Astrocyte of the cerebellum (primary cell): ENCODE results near the gene DMD.

Experiments used
- DNase-seq: peaks from one replicate; pipeline ENCODE4 v3.0.0-alpha.2; 2011; ENCODE audit warnings: low read depth
- H3K4me3 ChIP-seq: 2 replicates; pipeline ENCODE4 v1.5.1; 2011; ENCODE audit warnings: mild to moderate bottlenecking, low read depth, low read length, moderate library complexity
- in situ Hi-C: cut with HindIII; loops from 2 replicates; pipeline ENCODE4 v1.10.0; 2017; ENCODE audit warnings: low sequenced_read_pairs
- TF ChIP-seq, protein P1 (sequence below): IDR thresholded peaks from 2 replicates; pipeline ENCODE4 v1.5.1; 2012; ENCODE audit warnings: low read length, low read depth, moderate library complexity, mild to moderate bottlenecking; ENCODE audit errors: missing control alignments

The DMD gene

DNA sequence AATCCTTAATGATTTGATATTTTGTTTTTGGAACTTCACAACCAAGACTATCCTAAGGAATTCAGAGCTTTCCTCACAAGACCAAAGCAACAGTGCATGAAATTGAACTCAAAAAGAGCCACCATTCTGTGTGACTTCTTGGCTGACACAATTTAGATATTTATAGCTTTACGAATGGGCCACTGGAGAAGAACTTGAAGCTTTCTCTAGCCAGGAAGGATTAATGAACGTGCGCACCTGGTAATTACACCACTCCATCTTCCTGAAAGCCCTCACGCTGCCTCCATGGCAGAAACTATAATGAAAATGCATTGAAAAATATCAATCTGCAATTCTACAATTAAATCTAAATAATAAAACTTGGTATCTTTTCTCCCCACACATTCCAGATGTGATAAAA is 1057.8 kb downstream of the DMD start:
- no peak for DNase-seq
- in situ Hi-C loops = no loop called here

DNA sequence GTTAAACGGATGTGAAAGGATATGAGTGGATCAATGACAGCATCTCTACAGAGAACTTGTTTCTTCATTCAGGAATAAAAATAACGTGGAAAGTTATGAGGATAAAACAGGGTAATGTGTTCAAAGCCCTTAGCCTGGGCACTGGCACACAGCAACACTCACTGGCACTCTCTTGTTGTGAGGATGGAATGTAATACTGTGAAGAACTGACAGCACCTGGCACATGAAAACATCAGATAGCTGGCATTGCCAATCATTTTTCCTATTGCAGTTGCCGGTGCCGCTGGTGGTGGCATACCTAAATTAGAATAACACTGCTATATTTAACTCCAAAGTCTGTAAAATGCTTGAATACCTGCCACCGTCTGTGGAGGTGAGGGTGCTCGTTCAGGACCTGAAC is 1061.2 kb downstream of the DMD start:
- no peak overlapping the region for H3K4me3 ChIP-seq
- TF ChIP-seq, protein P1, sequence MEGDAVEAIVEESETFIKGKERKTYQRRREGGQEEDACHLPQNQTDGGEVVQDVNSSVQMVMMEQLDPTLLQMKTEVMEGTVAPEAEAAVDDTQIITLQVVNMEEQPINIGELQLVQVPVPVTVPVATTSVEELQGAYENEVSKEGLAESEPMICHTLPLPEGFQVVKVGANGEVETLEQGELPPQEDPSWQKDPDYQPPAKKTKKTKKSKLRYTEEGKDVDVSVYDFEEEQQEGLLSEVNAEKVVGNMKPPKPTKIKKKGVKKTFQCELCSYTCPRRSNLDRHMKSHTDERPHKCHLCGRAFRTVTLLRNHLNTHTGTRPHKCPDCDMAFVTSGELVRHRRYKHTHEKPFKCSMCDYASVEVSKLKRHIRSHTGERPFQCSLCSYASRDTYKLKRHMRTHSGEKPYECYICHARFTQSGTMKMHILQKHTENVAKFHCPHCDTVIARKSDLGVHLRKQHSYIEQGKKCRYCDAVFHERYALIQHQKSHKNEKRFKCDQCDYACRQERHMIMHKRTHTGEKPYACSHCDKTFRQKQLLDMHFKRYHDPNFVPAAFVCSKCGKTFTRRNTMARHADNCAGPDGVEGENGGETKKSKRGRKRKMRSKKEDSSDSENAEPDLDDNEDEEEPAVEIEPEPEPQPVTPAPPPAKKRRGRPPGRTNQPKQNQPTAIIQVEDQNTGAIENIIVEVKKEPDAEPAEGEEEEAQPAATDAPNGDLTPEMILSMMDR = no peak
- DNase-seq = no peak
- in situ Hi-C loops = no loop called here

More for the DNA sequence above, 1057.8 kb downstream of the DMD start:
- TF ChIP-seq, protein P1 = no peak
- H3K4me3 ChIP-seq = no peak overlapping the region

DNA sequence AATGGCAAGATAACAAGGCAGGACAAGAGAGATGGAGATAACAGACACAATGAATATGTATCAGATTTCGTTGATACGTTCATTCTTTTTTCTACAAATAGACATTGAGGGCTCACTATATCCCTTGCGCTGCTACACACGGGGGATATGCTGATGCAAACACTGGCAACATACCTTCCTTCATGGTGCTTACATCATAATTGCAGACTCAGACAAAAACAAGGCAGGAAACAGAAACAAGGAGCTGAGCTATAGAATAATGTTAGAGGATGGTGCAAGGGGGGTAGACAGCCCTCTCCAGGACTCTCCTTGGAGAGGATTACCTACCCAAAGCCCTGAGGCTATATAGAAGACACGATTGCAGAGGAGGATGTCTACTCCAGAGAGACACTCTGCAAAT is 1069.5 kb downstream of the DMD start:
- in situ Hi-C loops = no loop called here
- H3K4me3 ChIP-seq = no peak overlapping the region
- TF ChIP-seq, protein P1 = no peak
- DNase-seq = no peak

- no peak for DNase-seq
- H3K4me3 ChIP-seq = no peak overlapping the region
- in situ Hi-C loops = no loop called here
- TF ChIP-seq, protein P1 = no peak
Observed at GRCh38 chrX:32139476-32139875, 1071.9 kb downstream of the DMD start.

DNA sequence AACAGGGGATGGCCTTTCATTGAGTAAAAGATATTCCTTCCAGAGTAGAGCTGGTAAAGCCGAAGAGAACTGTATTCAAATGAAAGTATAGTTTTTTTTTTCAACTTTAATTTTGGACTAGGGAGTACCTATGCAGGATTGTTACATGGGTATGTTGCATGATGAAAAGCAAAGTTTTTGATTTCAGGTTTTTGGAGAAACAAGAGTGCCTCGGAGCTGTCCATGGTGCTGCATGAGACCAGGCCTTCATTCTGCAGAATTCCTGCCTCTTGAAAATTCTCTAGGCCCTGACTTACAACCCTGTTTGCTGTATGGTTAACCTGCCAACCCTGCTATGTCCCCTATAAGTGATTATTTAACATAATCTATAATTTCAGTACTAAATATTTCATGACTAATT is 1073.8 kb downstream of the DMD start:
- DNase-seq = no peak
- in situ Hi-C loops = no loop called here
- TF ChIP-seq, protein P1 = no peak
- H3K4me3 ChIP-seq = no peak overlapping the region

DNA sequence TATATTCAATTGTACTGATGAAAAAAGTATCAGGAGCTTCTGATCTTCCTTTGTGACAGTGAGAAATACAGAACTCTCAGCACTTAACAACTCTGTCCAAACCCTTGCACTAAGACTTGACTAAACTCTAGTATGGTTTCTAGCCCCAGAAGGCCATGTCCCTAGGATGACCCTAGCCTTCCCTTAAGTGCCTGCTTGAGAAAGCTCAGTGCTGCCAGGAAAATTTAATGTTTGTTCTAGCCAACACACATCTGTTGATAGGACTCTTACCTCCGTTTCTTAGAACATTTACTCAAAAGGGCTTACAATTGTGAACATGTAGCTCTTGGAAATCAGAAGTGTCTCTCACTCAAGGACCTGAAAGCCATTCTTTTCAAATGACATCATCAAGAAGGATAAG is 1084.4 kb downstream of the DMD start:
- H3K4me3 ChIP-seq = no peak overlapping the region
- TF ChIP-seq, protein P1 = no peak
- DNase-seq = no peak
- in situ Hi-C loops = no loop called here

DNA sequence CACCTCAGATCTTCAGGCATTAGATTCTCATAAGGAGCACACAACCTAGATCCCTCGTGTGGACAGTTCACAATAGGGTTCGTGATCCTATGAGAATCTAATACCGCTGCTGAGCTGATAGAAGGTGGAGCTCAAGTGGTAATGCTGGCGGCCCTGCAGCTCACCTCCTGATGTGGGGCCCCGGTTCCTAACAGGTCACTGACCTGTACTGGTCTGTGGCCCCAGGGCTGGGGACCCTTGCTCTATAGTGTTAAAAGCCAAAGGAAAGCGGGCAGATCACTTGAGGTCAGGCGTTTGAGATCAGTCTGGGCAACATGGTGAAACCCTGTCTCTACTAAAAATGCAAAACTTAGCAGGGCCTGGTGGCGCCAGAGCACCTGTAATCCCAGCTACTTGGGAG is 1092.5 kb downstream of the DMD start:
- TF ChIP-seq, protein P1 = no peak
- H3K4me3 ChIP-seq = no peak overlapping the region
- in situ Hi-C loops = no loop called here
- DNase-seq = no peak
